Measurements from ENCODE around the gene HIF3A.
"Not testable (repeated sequence)": the region's sequence is repeated elsewhere in the genome, so short reads cannot be mapped to it uniquely, and the experiment has no call there.

The HIF3A gene

GRCh38 chr19:46313540-46314469 lies 17.0 kb downstream of the HIF3A start:
- H3K9me3 ChIP-seq (ENCODE audit: low read length); H3K4me1 ChIP-seq (ENCODE audit: insufficient read depth, low read length); H3K4me3 ChIP-seq (ENCODE audit: low read depth in 1 of 2, low read length in 2 of 2); H3K9ac ChIP-seq (ENCODE audit: low read length); H3K27ac ChIP-seq (ENCODE audit: low read depth, low read length); H3K27me3 ChIP-seq (ENCODE audit: control insufficient read depth in 1 of 2, insufficient read depth in 2 of 2, low read length in 2 of 2): not testable (repeated sequence)
- H3K36me3 ChIP-seq (ENCODE audit: insufficient read depth, low read length): peaks cover 41% of the 10 kb centered on the region

- no peaks in the 10 kb centered on the region for H3K27me3 ChIP-seq (ENCODE audit: control insufficient read depth in 1 of 2, insufficient read depth in 2 of 2, low read length in 2 of 2)
- H3K4me1 ChIP-seq (ENCODE audit: insufficient read depth, low read length): no peaks in the 10 kb centered on the region
- H3K4me3 ChIP-seq (ENCODE audit: low read depth in 1 of 2, low read length in 2 of 2): no peak overlapping the region
- H3K9ac ChIP-seq (ENCODE audit: low read length): no peak overlapping the region
- no peak overlapping the region for H3K27ac ChIP-seq (ENCODE audit: low read depth, low read length)
- H3K9me3 ChIP-seq (ENCODE audit: low read length): no peaks in the 10 kb centered on the region
- H3K36me3 ChIP-seq (ENCODE audit: insufficient read depth, low read length): peaks cover 45% of the 10 kb centered on the region
Observed at GRCh38 chr19:46317339-46317738, 20.5 kb downstream of the HIF3A start.

DNA sequence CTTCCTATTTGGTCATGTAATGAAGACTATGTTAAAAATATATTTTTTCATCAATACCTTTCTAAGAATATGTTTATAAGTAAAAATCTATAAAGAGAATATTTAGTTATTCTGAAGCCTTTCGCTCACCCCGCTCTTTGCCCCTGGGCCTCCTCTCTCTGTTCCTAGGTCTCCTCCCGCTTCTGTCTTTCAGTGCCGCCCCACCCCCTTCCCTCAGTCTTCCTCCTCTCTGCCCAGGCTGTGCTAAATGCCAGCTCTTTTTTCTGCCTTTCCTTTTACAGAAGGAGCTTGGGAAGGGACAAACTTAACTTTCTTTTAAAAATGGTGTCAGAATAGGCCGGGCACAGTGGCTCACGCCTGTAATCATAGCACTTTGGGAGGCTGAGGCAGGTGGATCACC lies 22.8 kb downstream of the HIF3A start:
- Histone ChIP-seq H3K9ac (ENCODE audit: low read length) (no peak overlapping the region), H3K9me3 (ENCODE audit: low read length) (no peaks in the 10 kb centered on the region), H3K27ac (ENCODE audit: low read depth, low read length) (no peak overlapping the region), H3K4me1 (ENCODE audit: insufficient read depth, low read length) (no peaks in the 10 kb centered on the region), H3K4me3 (ENCODE audit: low read depth in 1 of 2, low read length in 2 of 2) (no peak overlapping the region), H3K36me3 (ENCODE audit: insufficient read depth, low read length) (peaks cover 55% of the 10 kb centered on the region), H3K27me3 (ENCODE audit: control insufficient read depth in 1 of 2, insufficient read depth in 2 of 2, low read length in 2 of 2) (no peaks in the 10 kb centered on the region)

DNA sequence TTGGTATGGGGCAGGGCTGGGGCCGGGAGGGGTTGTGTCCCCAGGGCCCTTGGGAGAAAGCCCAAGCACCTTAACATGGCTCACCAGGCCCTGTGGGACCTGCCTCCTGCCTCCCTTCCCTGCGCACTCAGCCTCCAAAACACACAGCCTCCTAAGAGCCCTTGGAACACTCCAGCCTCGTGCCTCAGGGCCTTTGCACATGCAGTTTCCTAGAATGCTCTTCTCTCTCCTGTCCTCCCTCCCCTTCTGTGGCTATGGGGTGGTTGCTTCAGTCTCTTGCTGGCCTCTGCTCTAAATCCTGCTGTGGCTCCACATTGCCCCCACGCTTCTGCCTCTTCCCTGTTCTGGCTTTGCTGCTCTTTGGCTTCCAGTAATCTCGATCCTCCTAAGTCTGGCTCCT lies 23.7 kb downstream of the HIF3A start:
- Histone ChIP-seq H3K36me3 (ENCODE audit: insufficient read depth, low read length) (peaks cover 61% of the 10 kb centered on the region), H3K27ac (ENCODE audit: low read depth, low read length) (no peak overlapping the region), H3K9me3 (ENCODE audit: low read length) (no peaks in the 10 kb centered on the region), H3K27me3 (ENCODE audit: control insufficient read depth in 1 of 2, insufficient read depth in 2 of 2, low read length in 2 of 2) (no peaks in the 10 kb centered on the region), H3K9ac (ENCODE audit: low read length) (no peak overlapping the region), H3K4me3 (ENCODE audit: low read depth in 1 of 2, low read length in 2 of 2) (no peak overlapping the region), H3K4me1 (ENCODE audit: insufficient read depth, low read length) (no peaks in the 10 kb centered on the region)

DNA sequence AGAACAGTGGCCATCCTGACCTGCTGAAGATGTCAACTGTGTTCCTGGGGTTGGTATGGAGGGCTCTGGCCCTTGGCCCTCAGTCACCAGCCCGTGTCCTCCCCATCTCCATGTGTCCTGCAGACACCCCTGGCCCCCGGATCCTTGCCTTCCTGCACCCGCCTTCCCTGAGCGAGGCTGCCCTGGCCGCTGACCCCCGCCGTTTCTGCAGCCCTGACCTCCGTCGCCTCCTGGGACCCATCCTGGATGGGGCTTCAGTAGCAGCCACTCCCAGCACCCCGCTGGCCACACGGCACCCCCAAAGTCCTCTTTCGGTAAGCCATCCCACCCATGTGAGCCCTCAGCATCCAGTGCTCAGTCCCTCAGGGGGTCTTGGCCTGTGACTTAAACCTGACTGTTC lies 24.8 kb downstream of the HIF3A start:
- Histone ChIP-seq H3K9me3 (ENCODE audit: low read length) (no peaks in the 10 kb centered on the region), H3K9ac (ENCODE audit: low read length) (no peak overlapping the region), H3K4me1 (ENCODE audit: insufficient read depth, low read length) (no peaks in the 10 kb centered on the region), H3K4me3 (ENCODE audit: low read depth in 1 of 2, low read length in 2 of 2) (no peak overlapping the region), H3K36me3 (ENCODE audit: insufficient read depth, low read length) (peaks cover 72% of the 10 kb centered on the region), H3K27ac (ENCODE audit: low read depth, low read length) (no peak overlapping the region), H3K27me3 (ENCODE audit: control insufficient read depth in 1 of 2, insufficient read depth in 2 of 2, low read length in 2 of 2) (no peaks in the 10 kb centered on the region)

DNA sequence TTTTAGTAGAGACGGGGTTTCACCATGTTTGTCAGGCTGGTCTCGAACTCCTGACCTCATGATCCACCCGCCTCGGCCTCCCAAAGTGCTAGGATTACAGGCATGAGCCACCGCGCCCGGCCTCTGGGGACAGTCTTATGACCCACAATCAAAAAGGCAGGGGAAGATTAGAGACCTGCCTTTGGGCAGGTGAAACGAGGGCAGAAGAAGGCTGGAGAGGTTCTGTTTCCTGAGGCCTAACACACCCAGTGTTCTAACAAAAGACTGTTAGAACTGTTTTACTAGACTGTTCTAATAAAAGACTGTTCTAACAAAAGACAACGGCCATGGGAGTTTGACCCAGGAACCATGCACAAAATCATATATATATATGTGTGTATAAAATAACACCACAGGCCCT lies 26.4 kb downstream of the HIF3A start:
- not testable (repeated sequence) for H3K9ac ChIP-seq (ENCODE audit: low read length); H3K27me3 ChIP-seq (ENCODE audit: control insufficient read depth in 1 of 2, insufficient read depth in 2 of 2, low read length in 2 of 2); H3K4me3 ChIP-seq (ENCODE audit: low read depth in 1 of 2, low read length in 2 of 2); H3K4me1 ChIP-seq (ENCODE audit: insufficient read depth, low read length); H3K9me3 ChIP-seq (ENCODE audit: low read length); H3K27ac ChIP-seq (ENCODE audit: low read depth, low read length)
- peaks cover 73% of the 10 kb centered on the region for H3K36me3 ChIP-seq (ENCODE audit: insufficient read depth, low read length)

DNA sequence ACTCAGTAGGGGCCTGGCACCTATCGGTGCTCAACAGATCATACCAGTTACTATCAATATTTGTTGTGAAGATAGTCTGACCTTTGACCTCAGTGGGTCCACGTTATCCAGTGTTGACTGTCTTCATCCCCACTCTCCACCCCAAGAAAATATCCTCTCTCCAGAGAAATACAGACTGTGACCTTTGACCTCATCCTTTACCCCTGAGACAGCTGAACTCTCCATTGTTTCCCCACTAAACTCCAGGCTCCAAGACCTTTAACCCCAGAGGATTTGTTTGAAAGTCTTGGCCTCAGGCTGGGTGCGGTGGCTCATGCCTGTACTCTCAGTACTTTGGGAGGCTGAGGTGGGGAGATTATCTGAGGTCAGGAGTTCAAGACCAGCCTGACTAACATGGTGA lies 27.4 kb downstream of the HIF3A start:
- Histone ChIP-seq H3K4me3 (ENCODE audit: low read depth in 1 of 2, low read length in 2 of 2) (no peak overlapping the region), H3K9ac (ENCODE audit: low read length) (no peak overlapping the region), H3K27ac (ENCODE audit: low read depth, low read length) (no peak overlapping the region), H3K9me3 (ENCODE audit: low read length) (peaks cover 8% of the 10 kb centered on the region), H3K4me1 (ENCODE audit: insufficient read depth, low read length) (no peaks in the 10 kb centered on the region), H3K36me3 (ENCODE audit: insufficient read depth, low read length) (peaks cover 77% of the 10 kb centered on the region), H3K27me3 (ENCODE audit: control insufficient read depth in 1 of 2, insufficient read depth in 2 of 2, low read length in 2 of 2) (no peaks in the 10 kb centered on the region)

DNA sequence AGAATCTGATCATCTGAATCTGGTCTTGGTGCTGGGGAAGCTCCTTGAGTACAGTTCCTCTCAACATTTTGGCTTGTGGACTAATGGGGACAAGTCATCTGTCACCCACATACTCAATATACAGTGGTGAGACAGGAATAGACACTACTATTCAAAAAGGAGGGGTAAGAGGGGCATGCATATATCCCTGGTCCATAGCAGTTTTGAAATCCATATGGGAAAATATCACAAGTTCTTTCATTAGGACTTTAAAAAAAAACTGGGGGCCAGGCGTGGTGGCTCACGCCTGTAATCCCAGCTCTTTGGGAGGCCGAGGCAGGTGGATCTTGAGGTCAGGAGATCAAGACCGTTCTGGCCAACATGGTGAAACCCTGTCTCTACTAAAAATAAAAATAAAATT lies 29.8 kb downstream of the HIF3A start:
- no peak overlapping the region for H3K27ac ChIP-seq (ENCODE audit: low read depth, low read length)
- no peaks in the 10 kb centered on the region for H3K27me3 ChIP-seq (ENCODE audit: control insufficient read depth in 1 of 2, insufficient read depth in 2 of 2, low read length in 2 of 2)
- H3K36me3 ChIP-seq (ENCODE audit: insufficient read depth, low read length): peaks cover 83% of the 10 kb centered on the region
- H3K4me1 ChIP-seq (ENCODE audit: insufficient read depth, low read length): no peaks in the 10 kb centered on the region
- H3K9me3 ChIP-seq (ENCODE audit: low read length): peaks cover 8% of the 10 kb centered on the region
- no peak overlapping the region for H3K9ac ChIP-seq (ENCODE audit: low read length)
- no peak overlapping the region for H3K4me3 ChIP-seq (ENCODE audit: low read depth in 1 of 2, low read length in 2 of 2)

- no peaks in the 10 kb centered on the region for H3K4me1 ChIP-seq (ENCODE audit: insufficient read depth, low read length)
- H3K4me3 ChIP-seq (ENCODE audit: low read depth in 1 of 2, low read length in 2 of 2): no peak overlapping the region
- no peak overlapping the region for H3K9ac ChIP-seq (ENCODE audit: low read length)
- H3K36me3 ChIP-seq (ENCODE audit: insufficient read depth, low read length): peaks cover 80% of the 10 kb centered on the region
- no peak overlapping the region for H3K27ac ChIP-seq (ENCODE audit: low read depth, low read length)
- H3K9me3 ChIP-seq (ENCODE audit: low read length): peaks cover 8% of the 10 kb centered on the region
- no peaks in the 10 kb centered on the region for H3K27me3 ChIP-seq (ENCODE audit: control insufficient read depth in 1 of 2, insufficient read depth in 2 of 2, low read length in 2 of 2)
Observed at GRCh38 chr19:46328079-46328478, 31.2 kb downstream of the HIF3A start.

GRCh38 chr19:46330319-46330918 lies 33.6 kb downstream of the HIF3A start:
- peaks cover 8% of the 10 kb centered on the region for H3K9me3 ChIP-seq (ENCODE audit: low read length)
- no peaks in the 10 kb centered on the region for H3K27me3 ChIP-seq (ENCODE audit: control insufficient read depth in 1 of 2, insufficient read depth in 2 of 2, low read length in 2 of 2)
- H3K36me3 ChIP-seq (ENCODE audit: insufficient read depth, low read length): peaks cover 61% of the 10 kb centered on the region
- H3K9ac ChIP-seq (ENCODE audit: low read length): no peak overlapping the region
- no peak overlapping the region for H3K4me3 ChIP-seq (ENCODE audit: low read depth in 1 of 2, low read length in 2 of 2)
- H3K4me1 ChIP-seq (ENCODE audit: insufficient read depth, low read length): no peaks in the 10 kb centered on the region
- H3K27ac ChIP-seq (ENCODE audit: low read depth, low read length): no peak overlapping the region

- no peaks in the 10 kb centered on the region for H3K27me3 ChIP-seq (ENCODE audit: control insufficient read depth in 1 of 2, insufficient read depth in 2 of 2, low read length in 2 of 2)
- H3K36me3 ChIP-seq (ENCODE audit: insufficient read depth, low read length): peaks cover 31% of the 10 kb centered on the region
- no peaks in the 10 kb centered on the region for H3K4me1 ChIP-seq (ENCODE audit: insufficient read depth, low read length)
- H3K27ac ChIP-seq (ENCODE audit: low read depth, low read length): no peak overlapping the region
- H3K4me3 ChIP-seq (ENCODE audit: low read depth in 1 of 2, low read length in 2 of 2): no peak overlapping the region
- H3K9me3 ChIP-seq (ENCODE audit: low read length): no peaks in the 10 kb centered on the region
- no peak overlapping the region for H3K9ac ChIP-seq (ENCODE audit: low read length)
Observed at GRCh38 chr19:46337487-46337886, 40.6 kb downstream of the HIF3A start.

GRCh38 chr19:46339446-46339845 lies 42.6 kb downstream of the HIF3A start:
- H3K9me3 ChIP-seq (ENCODE audit: low read length): no peaks in the 10 kb centered on the region
- H3K27ac ChIP-seq (ENCODE audit: low read depth, low read length): no peak overlapping the region
- no peaks in the 10 kb centered on the region for H3K4me1 ChIP-seq (ENCODE audit: insufficient read depth, low read length)
- peaks cover 31% of the 10 kb centered on the region for H3K36me3 ChIP-seq (ENCODE audit: insufficient read depth, low read length)
- no peak overlapping the region for H3K9ac ChIP-seq (ENCODE audit: low read length)
- H3K4me3 ChIP-seq (ENCODE audit: low read depth in 1 of 2, low read length in 2 of 2): no peak overlapping the region
- H3K27me3 ChIP-seq (ENCODE audit: control insufficient read depth in 1 of 2, insufficient read depth in 2 of 2, low read length in 2 of 2): no peaks in the 10 kb centered on the region
